SK-N-SH (cell line): ENCODE results near the gene CREB5. TPM values are rescaled to one million over a fixed set of nuclear protein-coding genes. Genes with fewer than 3 reads are reported as not detected.
A peak's percentile ranks its signal among the peaks of the same experiment; 100 is the strongest.

Experiments
- CTCF ChIA-PET: fragments of 300-600, 350-600 bp; formaldehyde crosslinking; extraction: SDS; loops from one replicate; lab custom pipeline; 2021; lab: Yijun Ruan, JAX
- POLR2A ChIA-PET: fragments of 350-600 bp; sonication (Branson Sonifier 250); formaldehyde crosslinking; extraction: SDS; loops from one replicate; lab custom pipeline; 2020; ENCODE audit warnings: antibody characterized with exemption, inconsistent platforms; lab: Yijun Ruan, JAX
- DNase-seq: peaks from one replicate; pipeline ENCODE4 v3.0.0; 2012
- H2AFZ ChIP-seq: fragments of 200-600 bp; sonication (generic); 2 replicates; pipeline ENCODE4 v1.8.1; 2016; ENCODE audit warnings: antibody characterized with exemption, mild to moderate bottlenecking, low read depth
- H3F3A ChIP-seq: fragments of 200-600 bp; sonication (generic); replicated peaks from 2 replicates; pipeline ENCODE3; 2016; ENCODE audit warnings: antibody characterized with exemption, mild to moderate bottlenecking; ENCODE audit not compliant: insufficient read depth
- H3K27ac ChIP-seq, 2 experiments: fragments of 200-500 bp in 1 of 2; fragments of 200-600 bp in 1 of 2; sonication (Bioruptor generic) in 1 of 2; sonication (generic), shearing (Covaris generic) in 1 of 2; 2 replicates each; pipeline versions ENCODE4 v1.5.1 to v1.6.1; 2014 to 2016; ENCODE audit warnings: low read depth in 2 of 2, inconsistent platforms in 1 of 2, low read length in 1 of 2, mild to moderate bottlenecking in 1 of 2, mixed read lengths in 1 of 2
- H3K27me3 ChIP-seq: fragments of 200-600 bp; sonication (generic), shearing (Covaris generic); 2 replicates; pipeline ENCODE4 v1.6.1; 2016; ENCODE audit warnings: mixed run types; ENCODE audit not compliant: insufficient read depth
- H3K36me3 ChIP-seq, 2 experiments: fragments of 200-500 bp in 1 of 2; fragments of 200-600 bp in 1 of 2; sonication (Bioruptor generic) in 1 of 2; sonication (generic) in 1 of 2; replicated peaks in 1 of 2; 2 replicates each; pipeline versions ENCODE3 to v1.5.1; 2014 to 2016; ENCODE audit warnings: low read length in 1 of 2, mild to moderate bottlenecking in 1 of 2; ENCODE audit not compliant: insufficient read depth in 2 of 2, control insufficient read depth in 1 of 2
- H3K4me1 ChIP-seq, 2 experiments: fragments of 200-500 bp in 1 of 2; fragments of 200-600 bp in 1 of 2; sonication (Bioruptor generic) in 1 of 2; sonication (generic), shearing (Covaris generic) in 1 of 2; 2 replicates each; pipeline versions ENCODE4 v1.5.1 to v1.6.1; 2014 to 2016; ENCODE audit warnings: low read depth in 1 of 2, low read length in 1 of 2, mixed run types in 1 of 2; ENCODE audit not compliant: insufficient read depth in 2 of 2, control insufficient read depth in 1 of 2
- H3K4me2 ChIP-seq: fragments of 200-600 bp; sonication (generic), shearing (Covaris generic); 2 replicates; pipeline ENCODE4 v1.6.1; 2017; ENCODE audit warnings: mixed run types
- H3K4me3 ChIP-seq, 2 experiments: fragments of 200-500 bp in 1 of 2; fragments of 200-600 bp in 1 of 2; sonication (Bioruptor generic) in 1 of 2; sonication (generic), shearing (Covaris generic) in 1 of 2; 2 replicates each; pipeline versions ENCODE4 v1.5.1 to v1.8.1; 2014 to 2016; ENCODE audit warnings: low read depth in 2 of 2, inconsistent platforms in 1 of 2, low read length in 1 of 2, mild to moderate bottlenecking in 1 of 2, mixed read lengths in 1 of 2, moderate library complexity in 1 of 2
- H3K79me2 ChIP-seq: fragments of 200-600 bp; sonication (generic); 2 replicates; pipeline ENCODE4 v1.8.1; 2017; ENCODE audit warnings: mild to moderate bottlenecking; ENCODE audit not compliant: insufficient read depth
- H3K9ac ChIP-seq: fragments of 200-600 bp; sonication (generic); 2 replicates; pipeline ENCODE4 v1.6.1; 2017; ENCODE audit warnings: mixed run types
- H3K9me2 ChIP-seq: fragments of 200-600 bp; sonication (generic); 2 replicates; pipeline ENCODE4 v1.6.1; 2017; ENCODE audit warnings: mixed run types
- H3K9me3 ChIP-seq: fragments of 200-600 bp; sonication (generic); 2 replicates; pipeline ENCODE4 v1.6.1; 2017; ENCODE audit warnings: mixed run types, mild to moderate bottlenecking, moderate library complexity
- H4K20me1 ChIP-seq: fragments of 200-600 bp; sonication (generic); 2 replicates; pipeline ENCODE4 v1.6.1; 2017; ENCODE audit warnings: mild to moderate bottlenecking, mixed run types; ENCODE audit not compliant: insufficient read depth
- EP300 ChIP-seq, 2 experiments: IDR thresholded peaks; 2 replicates each; pipeline versions ENCODE4 v1.4.0 to v1.6.1; 2012; ENCODE audit warnings: borderline replicate concordance in 1 of 2, low read depth in 1 of 2, low read length in 1 of 2
- EZH2phosphoT487 ChIP-seq: fragments of 200-600 bp; sonication (generic); IDR thresholded peaks from 2 replicates; pipeline ENCODE4 v1.6.1; 2017; ENCODE audit warnings: low read depth, mixed run types, mild to moderate bottlenecking, antibody characterized with exemption, moderate library complexity, borderline replicate concordance
- FOSL2 ChIP-seq: IDR thresholded peaks from 2 replicates; pipeline ENCODE4 v1.4.0; 2012; ENCODE audit warnings: low read depth, mild to moderate bottlenecking, moderate library complexity, borderline replicate concordance
- FOXJ3 ChIP-seq: sonication (generic); formaldehyde crosslinking; IDR thresholded peaks from 2 replicates; pipeline ENCODE4 v1.5.1; 2020; ENCODE audit warnings: mild to moderate bottlenecking, missing genetic modification reagents
- FOXM1 ChIP-seq: IDR thresholded peaks from 2 replicates; pipeline ENCODE4 v1.4.0; 2012; ENCODE audit warnings: low read depth, mild to moderate bottlenecking
- GATA2 ChIP-seq: sonication (generic); formaldehyde crosslinking; IDR thresholded peaks from 2 replicates; pipeline ENCODE4 v1.5.0; 2020; ENCODE audit warnings: mild to moderate bottlenecking, missing genetic modification reagents
- NRF1 ChIP-seq: IDR thresholded peaks from 2 replicates; pipeline ENCODE4 v1.6.1; 2012; ENCODE audit warnings: low read depth, mild to moderate bottlenecking, low read length
- POLR2AphosphoS5 ChIP-seq: IDR thresholded peaks from 2 replicates; pipeline ENCODE4 v1.6.1; 2012; ENCODE audit warnings: low read depth, low read length
- RAD21 ChIP-seq: IDR thresholded peaks from 2 replicates; pipeline ENCODE4 v1.6.1; 2012; ENCODE audit warnings: mild to moderate bottlenecking, low read length
- RFX5 ChIP-seq: IDR thresholded peaks from 2 replicates; pipeline ENCODE4 v1.6.1; 2012; ENCODE audit warnings: mild to moderate bottlenecking, improper control_type of control experiment, low read length
- SIN3A ChIP-seq: IDR thresholded peaks from 2 replicates; pipeline ENCODE4 v1.6.1; 2012; ENCODE audit warnings: low read depth, mild to moderate bottlenecking, low read length, moderate library complexity, borderline replicate concordance
- TCF12 ChIP-seq: IDR thresholded peaks from 2 replicates; pipeline ENCODE4 v1.4.0; 2012
- YY1 ChIP-seq: IDR thresholded peaks from 2 replicates; pipeline ENCODE4 v1.4.0; 2012; ENCODE audit warnings: low read depth, mild to moderate bottlenecking
- WGBS: methylation state at CpG from one replicate; pipeline ENCODE4 v1.1.6; 2017; ENCODE audit warnings: low lambda C conversion rate; 5-methylcytosine and 5-hydroxymethylcytosine counted together
- polyA plus RNA-seq, 3 experiments: library from polyadenylated mRNA; depleted of rRNA; stranded (reverse); fragments of >200 nt; gene quantifications; 2 replicates each; pipeline ENCODE4 v1.2.3, GENCODE V29; 2012
- TF ChIP-seq, protein P1 (sequence below): fragments of 150-350 bp; IDR thresholded peaks from 2 replicates; pipeline ENCODE4 v1.6.1; 2017; ENCODE audit warnings: antibody characterized with exemption, low read length, low read depth, borderline replicate concordance
- TF ChIP-seq, protein P2 (sequence below): fragments of 200-600 bp; sonication (generic); IDR thresholded peaks from 2 replicates; pipeline ENCODE4 v1.6.1; 2017; ENCODE audit warnings: antibody characterized with exemption, mild to moderate bottlenecking, moderate library complexity
- TF ChIP-seq, protein P3 (sequence below): IDR thresholded peaks from 2 replicates; pipeline ENCODE4; 2012
- TF ChIP-seq, protein P4 (sequence below): IDR thresholded peaks from 2 replicates; pipeline ENCODE4 v1.4.0; 2012; ENCODE audit warnings: low read depth
- TF ChIP-seq, protein P5 (sequence below): IDR thresholded peaks from 2 replicates; pipeline ENCODE4 v1.4.0; 2012; ENCODE audit warnings: low read depth, borderline replicate concordance
- TF ChIP-seq, protein P6 (sequence below): IDR thresholded peaks from 2 replicates; pipeline ENCODE4 v1.6.1; 2012; ENCODE audit warnings: mild to moderate bottlenecking, low read depth, low read length, moderate library complexity

Gene CREB5
- polyA plus RNA-seq, 1 of the 3 experiments (the other 2 are of a cell fraction) = 19.3 TPM

DNA sequence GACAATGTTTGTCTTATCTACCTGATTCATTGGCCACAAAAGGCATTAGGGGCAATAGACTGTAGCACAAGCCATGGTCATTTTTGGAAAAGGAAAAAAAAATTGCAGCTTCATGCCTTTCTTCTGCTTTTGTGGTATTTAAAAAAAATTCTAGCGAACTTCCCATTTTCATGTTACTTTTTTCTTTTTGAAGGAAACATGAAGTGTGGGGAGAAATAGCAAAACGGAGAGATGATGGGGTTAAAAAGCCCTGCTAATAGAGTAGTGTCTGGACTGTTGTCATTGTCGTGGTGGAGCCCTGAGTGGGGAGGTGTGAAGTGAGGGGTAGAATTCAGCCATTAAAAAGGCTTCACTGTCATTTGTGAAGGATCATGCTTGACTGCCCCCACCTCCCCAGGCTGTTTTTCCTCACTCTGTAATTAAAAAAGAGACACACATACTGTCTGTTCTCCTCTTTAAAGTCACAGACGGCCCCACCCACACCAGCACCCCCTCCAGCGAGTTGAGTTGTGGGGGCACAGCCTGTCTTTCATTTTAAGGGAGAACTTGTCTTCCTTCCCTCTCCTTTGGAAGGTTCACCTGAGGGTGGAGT lies 272.4 kb downstream of the CREB5 start (continued):
- TF ChIP-seq, protein P1, sequence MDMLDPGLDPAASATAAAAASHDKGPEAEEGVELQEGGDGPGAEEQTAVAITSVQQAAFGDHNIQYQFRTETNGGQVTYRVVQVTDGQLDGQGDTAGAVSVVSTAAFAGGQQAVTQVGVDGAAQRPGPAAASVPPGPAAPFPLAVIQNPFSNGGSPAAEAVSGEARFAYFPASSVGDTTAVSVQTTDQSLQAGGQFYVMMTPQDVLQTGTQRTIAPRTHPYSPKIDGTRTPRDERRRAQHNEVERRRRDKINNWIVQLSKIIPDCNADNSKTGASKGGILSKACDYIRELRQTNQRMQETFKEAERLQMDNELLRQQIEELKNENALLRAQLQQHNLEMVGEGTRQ = no peak

DNA sequence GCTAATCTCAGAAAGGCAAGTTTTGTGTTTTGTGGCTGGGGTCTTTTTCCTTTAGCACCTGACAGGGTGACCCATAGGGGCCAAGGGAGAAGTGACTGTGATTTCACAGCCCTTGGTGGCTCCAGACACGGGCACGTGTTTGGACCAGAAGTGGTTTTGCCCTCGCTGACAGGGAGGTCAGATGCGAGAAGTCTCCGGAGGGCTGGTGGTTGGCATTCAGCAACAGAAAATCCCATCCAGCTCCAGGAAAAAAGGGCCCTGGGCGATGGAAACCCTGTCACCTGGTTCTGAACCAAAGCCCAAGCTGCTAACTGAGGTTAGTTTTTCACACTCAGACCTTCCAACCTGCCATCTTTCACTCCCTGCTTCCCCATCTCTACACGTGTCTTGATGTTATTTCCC lies 272.9 kb downstream of the CREB5 start:
- ChIA-PET POLR2A (interaction anchor here (1.4 kb wide), 1 partner anchor 117 kb away, joined by 4 read pairs; no protein-coding TSS in a partner anchor), CTCF (interaction anchor here (1.1 to 1.2 kb wide), 2 partner anchors 93 to 274 kb away, joined by 3 read pairs; no protein-coding TSS in a partner anchor)
- peaks cover 12 to 20% of the 10 kb centered on the region in 2 experiments for H3K4me1 ChIP-seq
- H3K9me3 ChIP-seq = no peaks in the 10 kb centered on the region
- peak overlapping the region; percentile 45; the same call in 1 of the 2 replicates for H2AFZ ChIP-seq
- H3K4me3 ChIP-seq = 0 out of 4 replicates have a peak overlapping the region, but pooled peaks of 1 of the 2 experiments have one; percentile 15
- H3K79me2 ChIP-seq = peaks cover 31% of the 10 kb centered on the region
- no peaks in the 10 kb centered on the region for H4K20me1 ChIP-seq
- H3K9me2 ChIP-seq = no peaks in the 10 kb centered on the region
- peak overlapping the region; percentile 96 for H3K9ac ChIP-seq
- no peaks in the 10 kb centered on the region for H3K27me3 ChIP-seq
- peaks cover 21% of the 10 kb centered on the region for H3F3A ChIP-seq
- TF ChIP-seq RFX5 (no peak), YY1 (no peak), TCF12 (no peak), POLR2AphosphoS5 (no peak), EZH2phosphoT487 (no peak), RAD21 (no peak), NRF1 (no peak), GATA2 (CRISPR knock-in tag) (no peak), FOXJ3 (CRISPR knock-in tag) (no peak), SIN3A (no peak), FOSL2 (no peak), EP300 (IDR thresholded peaks at IDR 0.05; ENCODE audit: borderline replicate concordance in 1 of 2, low read depth in 1 of 2, low read length in 1 of 2) (no peak), FOXM1 (no peak)
- TF ChIP-seq, protein P2, sequence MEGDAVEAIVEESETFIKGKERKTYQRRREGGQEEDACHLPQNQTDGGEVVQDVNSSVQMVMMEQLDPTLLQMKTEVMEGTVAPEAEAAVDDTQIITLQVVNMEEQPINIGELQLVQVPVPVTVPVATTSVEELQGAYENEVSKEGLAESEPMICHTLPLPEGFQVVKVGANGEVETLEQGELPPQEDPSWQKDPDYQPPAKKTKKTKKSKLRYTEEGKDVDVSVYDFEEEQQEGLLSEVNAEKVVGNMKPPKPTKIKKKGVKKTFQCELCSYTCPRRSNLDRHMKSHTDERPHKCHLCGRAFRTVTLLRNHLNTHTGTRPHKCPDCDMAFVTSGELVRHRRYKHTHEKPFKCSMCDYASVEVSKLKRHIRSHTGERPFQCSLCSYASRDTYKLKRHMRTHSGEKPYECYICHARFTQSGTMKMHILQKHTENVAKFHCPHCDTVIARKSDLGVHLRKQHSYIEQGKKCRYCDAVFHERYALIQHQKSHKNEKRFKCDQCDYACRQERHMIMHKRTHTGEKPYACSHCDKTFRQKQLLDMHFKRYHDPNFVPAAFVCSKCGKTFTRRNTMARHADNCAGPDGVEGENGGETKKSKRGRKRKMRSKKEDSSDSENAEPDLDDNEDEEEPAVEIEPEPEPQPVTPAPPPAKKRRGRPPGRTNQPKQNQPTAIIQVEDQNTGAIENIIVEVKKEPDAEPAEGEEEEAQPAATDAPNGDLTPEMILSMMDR = no peak
- TF ChIP-seq, protein P3, sequence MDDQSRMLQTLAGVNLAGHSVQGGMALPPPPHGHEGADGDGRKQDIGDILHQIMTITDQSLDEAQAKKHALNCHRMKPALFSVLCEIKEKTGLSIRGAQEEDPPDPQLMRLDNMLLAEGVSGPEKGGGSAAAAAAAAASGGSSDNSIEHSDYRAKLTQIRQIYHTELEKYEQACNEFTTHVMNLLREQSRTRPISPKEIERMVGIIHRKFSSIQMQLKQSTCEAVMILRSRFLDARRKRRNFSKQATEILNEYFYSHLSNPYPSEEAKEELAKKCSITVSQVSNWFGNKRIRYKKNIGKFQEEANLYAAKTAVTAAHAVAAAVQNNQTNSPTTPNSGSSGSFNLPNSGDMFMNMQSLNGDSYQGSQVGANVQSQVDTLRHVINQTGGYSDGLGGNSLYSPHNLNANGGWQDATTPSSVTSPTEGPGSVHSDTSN = no peak
- TF ChIP-seq, protein P4, sequence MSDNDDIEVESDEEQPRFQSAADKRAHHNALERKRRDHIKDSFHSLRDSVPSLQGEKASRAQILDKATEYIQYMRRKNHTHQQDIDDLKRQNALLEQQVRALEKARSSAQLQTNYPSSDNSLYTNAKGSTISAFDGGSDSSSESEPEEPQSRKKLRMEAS = no peak
- TF ChIP-seq, protein P5, sequence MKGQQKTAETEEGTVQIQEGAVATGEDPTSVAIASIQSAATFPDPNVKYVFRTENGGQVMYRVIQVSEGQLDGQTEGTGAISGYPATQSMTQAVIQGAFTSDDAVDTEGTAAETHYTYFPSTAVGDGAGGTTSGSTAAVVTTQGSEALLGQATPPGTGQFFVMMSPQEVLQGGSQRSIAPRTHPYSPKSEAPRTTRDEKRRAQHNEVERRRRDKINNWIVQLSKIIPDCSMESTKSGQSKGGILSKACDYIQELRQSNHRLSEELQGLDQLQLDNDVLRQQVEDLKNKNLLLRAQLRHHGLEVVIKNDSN = no peak
- TF ChIP-seq, protein P6, sequence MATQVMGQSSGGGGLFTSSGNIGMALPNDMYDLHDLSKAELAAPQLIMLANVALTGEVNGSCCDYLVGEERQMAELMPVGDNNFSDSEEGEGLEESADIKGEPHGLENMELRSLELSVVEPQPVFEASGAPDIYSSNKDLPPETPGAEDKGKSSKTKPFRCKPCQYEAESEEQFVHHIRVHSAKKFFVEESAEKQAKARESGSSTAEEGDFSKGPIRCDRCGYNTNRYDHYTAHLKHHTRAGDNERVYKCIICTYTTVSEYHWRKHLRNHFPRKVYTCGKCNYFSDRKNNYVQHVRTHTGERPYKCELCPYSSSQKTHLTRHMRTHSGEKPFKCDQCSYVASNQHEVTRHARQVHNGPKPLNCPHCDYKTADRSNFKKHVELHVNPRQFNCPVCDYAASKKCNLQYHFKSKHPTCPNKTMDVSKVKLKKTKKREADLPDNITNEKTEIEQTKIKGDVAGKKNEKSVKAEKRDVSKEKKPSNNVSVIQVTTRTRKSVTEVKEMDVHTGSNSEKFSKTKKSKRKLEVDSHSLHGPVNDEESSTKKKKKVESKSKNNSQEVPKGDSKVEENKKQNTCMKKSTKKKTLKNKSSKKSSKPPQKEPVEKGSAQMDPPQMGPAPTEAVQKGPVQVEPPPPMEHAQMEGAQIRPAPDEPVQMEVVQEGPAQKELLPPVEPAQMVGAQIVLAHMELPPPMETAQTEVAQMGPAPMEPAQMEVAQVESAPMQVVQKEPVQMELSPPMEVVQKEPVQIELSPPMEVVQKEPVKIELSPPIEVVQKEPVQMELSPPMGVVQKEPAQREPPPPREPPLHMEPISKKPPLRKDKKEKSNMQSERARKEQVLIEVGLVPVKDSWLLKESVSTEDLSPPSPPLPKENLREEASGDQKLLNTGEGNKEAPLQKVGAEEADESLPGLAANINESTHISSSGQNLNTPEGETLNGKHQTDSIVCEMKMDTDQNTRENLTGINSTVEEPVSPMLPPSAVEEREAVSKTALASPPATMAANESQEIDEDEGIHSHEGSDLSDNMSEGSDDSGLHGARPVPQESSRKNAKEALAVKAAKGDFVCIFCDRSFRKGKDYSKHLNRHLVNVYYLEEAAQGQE = no peak
- TF ChIP-seq, all 33 proteins: peak for 0
- peak; percentile 28 for DNase-seq
- 85% methylated on average over 7 of the region's 7 CpGs for WGBS
- H3K4me2 ChIP-seq = peak overlapping the region; percentile 93; the same call in 1 of the 2 replicates
- H3K27ac ChIP-seq = peak overlapping the region; percentile 70 to 100
- no peaks in the 10 kb centered on the region for H3K36me3 ChIP-seq
